Non-pigmented ciliary epithelial cell (primary cell): ENCODE data around the gene PCGF3.
"Not testable (repeated sequence)": the region's sequence is repeated elsewhere in the genome, so short reads cannot be mapped to it uniquely, and the experiment has no call there.

Source experiments
- DNase-seq: peaks from one replicate; pipeline ENCODE4 v3.0.0-alpha.2; 2010; ENCODE audit warnings: low read depth

Gene PCGF3

DNA sequence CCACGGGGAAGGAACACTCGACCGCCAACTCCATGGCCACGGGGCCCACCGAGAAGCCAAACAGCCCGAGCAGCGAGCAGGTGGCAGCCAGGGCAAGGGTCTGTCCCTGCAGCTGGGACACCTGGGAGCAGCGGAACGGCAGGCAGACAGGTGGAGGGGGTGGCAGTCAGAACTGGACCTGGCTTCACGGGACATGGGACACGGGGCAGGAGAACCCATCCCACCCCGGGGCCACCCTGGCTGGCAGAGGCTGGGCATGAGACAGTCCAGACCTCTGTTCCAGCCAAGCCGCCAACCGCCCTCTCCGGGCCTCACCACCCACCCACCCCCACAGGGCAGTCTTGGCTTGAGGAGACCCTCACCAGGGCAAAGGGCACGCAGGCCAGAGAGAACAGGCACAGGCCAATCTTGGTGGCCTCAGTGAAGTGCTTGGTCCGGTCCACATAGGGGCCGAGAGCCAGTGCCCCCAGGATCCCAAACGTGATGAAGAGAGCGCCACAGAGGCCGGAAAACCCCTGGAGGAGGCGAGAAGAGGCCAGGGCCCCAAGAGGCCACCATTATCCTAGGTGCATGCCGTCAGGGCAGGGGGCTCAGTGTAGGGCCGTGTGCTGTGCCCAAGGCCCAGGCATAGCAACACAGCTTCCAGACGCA is 22.3 kb upstream of the PCGF3 start:
- DNase-seq = no peak

DNA sequence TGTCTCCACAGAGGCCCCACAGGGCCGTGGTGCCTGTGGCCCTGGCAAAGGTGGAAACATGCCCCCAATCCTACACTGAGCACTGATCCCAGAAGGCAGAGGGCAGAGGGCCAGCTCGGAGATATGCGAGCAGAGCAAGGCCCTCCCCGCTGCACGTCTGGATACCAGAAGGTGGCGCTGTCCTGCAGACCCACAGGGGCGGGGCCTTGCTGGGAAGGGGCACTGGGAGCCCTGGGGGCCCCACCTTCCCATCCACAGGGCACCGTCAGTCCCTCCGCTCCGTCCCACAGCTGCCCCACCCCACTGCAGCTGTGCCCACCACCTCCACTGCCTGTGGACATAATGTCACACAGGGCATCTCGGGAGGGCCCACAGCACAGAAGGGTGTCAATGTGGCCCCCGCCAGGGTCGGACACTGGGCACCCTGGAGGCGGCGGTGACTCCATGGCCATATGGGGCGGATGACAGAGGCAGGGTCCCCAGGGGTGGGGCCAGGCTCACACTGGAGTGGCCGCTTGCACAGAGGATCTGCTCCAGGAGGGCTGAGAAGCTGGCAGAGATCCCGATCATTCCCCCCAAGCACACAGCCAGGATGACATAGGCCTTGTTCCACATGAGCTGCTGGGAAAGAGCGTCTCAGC is 21.5 kb upstream of the PCGF3 start:
- peak; percentile 11 for DNase-seq

DNA sequence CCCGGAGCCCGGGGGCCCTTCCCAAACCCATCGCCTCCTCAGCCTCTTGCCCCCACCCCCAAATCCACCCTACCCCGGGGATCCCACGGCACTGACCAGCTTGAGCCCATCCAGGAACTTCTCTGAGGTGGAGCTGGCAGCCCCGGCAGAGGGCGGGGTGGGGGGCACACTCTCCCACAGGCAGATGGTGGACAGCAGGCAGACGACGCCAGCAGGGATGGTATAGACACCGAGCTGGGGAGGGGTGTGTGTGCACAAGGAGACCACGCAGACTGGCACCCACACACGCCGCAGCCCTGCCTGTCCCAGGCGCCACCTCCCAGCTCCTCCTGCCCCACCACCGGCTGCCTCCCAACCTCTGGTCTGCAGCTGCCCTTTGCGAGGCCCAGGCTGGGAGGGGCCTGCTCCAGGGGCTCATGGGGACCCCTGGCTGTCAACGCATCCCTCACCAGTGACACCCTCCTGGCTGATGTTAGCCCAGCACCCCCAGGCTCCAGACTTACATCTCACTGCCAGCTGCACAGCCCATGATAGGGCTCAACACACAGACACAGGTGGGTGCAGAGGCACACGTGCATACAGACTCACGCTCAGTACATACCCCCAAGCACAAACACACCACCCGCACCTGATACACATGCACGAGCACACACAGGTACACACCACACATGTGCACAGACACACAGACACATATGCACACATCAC is 20.9 kb upstream of the PCGF3 start:
- no peak for DNase-seq

DNA sequence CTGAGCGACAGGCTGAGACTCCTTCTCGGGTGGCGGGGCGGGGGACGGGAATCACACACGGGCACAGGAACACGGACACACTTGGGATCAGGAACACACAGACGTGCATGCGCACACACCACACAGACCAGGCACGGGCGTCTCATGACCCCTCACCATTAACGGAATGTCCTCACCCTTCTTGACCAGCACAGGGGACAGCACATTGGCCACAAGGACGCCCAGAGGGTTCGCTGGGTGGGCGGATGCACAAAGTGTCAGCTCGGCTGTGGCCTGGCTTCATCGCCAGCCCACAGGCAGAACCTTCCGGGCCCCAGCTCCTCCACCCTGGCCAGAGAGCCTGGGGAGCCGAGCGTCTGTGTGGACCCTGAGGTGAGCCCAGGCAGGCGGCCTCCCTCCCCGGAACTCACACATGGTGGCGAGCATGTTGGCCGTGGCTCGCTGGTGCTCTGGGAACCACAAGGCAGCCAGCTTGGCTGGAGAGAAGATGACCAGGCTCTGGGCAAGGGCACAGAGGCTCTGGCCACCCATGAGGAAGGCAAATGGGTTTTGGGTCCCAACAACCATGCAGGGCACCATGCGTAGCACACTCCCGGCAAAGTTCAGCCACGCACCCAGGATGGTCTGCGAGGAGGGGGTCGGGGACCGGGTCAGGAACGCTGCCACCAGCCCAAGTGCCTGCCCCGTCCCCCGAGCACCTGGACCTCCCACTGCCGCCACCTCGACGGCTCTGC is 19.8 kb upstream of the PCGF3 start:
- DNase-seq = no peak

DNA sequence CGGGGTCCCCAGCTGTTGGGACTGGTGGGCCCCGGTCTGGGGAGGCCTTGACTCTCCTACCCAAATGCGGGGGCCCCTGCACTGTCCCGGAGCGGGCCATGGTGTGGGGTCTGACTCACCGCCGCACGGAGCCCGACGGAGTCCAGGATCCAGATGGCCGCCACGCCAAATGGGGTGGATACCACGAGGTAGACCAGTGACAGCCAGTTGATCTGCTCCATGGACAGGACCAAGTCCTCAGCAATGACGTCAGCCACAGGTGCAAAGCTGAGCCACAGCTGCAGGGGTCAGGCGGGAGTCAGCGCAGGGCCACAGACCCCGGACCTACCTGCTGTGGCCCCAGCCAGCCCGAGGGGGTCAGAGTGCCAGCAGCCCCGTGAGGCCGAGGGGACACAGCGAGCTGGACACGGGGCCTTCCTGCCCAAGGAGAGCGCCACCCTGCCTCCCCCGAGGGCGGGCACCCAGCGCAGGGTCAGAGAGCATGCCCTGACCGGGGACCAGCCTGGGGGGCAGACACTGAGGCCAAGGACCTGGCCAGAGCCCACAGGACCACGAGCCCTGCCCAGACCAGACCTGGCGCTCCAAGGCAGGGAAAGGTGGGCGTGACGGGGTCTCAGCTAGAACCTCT is 19.1 kb upstream of the PCGF3 start:
- DNase-seq = no peak

DNA sequence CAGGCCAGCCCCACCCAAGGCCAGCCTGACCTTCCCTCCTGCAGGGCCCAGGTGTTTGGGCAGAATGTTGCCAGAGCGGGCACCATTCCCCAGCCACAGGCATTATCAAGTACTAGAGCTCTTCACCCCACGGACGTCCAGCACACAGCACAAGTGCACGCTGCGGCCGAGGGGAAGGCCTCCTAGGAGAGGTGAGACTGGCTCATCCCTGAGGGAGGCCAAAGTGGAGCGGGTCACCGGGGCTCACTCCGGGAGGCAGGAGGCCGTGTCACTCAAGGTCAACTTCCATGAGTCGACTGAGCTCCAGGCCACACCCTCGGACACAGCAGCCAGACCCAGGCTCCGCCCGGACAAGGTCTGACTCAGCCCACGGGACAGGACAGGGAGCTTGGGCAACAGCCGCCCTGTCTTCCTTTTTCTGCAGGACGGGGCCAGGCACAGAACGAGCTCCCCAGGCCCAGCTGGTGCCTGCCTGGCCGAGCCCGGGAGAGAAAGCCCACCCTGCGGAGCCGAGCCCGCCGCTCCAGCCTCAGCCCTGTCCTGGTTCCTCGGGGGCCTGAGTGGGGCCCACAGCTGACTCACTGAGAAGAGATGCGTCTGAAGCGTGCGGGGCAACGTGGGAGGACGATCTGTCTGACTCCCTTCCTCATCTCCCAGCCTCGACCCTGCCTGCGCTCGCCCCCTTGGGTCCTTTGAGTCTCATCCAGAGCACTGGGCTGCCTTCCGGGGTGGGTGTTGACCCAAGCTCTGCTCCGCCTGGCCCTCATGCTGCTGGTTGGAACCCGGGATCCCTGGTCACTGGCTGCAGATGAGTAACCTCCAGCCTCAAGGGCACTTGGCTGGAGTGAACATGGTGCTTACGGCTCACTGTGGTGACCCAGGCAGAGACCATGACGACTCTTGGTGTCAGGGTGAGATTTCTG is 18.3 kb upstream of the PCGF3 start:
- peak; percentile 60 for DNase-seq

DNA sequence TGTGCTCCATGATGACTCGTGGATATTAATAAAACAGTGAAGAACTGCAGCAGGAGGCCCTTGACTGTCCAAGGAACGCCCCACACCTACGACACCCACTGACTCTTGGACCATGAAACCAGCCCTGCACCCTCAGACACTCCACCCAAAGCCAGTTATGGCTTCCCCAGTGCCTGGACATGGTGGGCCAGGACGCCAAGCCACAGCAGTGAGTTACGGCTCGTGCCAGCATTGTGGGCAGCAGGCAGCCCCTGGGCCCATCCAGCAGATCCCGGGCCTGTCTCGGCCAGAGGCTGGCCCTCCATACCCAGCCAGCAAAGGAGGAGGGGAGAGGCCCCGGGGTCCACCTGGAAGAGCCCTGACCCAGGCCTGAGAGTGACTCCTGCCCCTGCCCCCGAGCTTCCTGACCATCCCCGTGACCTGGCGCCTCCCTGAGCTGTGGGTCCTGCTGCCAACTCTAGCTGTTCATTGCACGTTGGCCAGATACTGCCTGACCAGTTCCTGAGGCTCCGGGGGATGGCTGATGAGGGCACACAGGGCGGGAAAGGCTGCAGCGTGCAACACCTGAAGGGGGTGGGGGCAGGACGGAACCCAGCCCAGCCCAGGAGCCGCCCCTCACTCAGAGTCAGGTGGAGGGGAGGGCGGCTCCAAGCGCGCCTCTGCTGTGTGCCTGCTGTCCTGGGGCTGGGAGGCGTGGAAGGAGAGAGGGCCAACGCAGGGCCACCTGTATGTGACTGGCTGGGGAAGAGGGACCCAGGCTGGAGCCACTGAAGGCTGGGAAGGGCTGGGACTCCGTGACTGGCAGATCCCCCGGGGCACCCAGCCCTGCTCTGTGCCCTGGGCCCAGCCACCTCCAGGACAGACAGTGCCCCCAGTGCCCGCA is 17.4 kb upstream of the PCGF3 start:
- no peak for DNase-seq

DNA sequence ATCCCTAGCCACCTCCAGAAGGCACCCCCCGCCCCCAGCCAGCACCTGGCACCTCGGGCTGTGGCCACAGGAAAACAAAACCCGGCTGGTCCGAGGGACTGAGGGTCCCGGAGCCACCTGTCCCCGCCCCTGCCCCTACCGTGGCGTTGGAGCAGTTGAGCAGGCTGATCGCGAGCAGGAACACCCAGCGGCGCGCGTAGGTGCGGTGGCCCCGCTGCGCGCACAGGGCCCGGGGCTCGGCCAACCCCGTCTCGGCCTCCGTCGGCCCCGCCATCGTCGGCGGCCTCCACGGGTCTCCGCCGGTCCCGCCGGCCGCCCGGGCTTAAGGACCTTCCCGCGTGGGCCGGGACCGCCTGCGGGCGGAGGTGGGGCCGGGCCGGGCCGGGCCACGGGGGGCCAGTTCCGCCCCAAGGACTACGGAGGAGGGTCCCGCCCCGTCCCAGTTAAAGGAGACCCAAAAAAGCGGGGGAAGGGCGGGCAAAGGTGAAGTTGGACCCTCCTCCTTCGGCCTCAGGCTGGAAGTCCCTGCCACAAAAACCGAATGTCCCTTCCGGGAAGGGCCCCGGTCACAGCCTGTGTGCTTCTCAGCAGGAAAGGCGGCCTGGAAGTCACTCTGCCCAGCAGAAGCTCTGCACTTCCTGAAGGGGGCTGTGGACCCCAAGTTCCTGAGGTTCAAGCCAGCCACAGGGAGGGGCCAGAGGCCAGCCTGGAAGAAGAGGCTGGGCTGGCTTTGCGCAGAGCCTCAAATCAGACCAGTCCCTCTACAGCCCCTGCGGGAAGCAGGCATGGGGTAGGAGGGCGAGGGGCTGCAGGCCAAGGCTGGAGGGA is 16.6 kb upstream of the PCGF3 start, which contains the start of gene SLC49A3:
SLC49A3 (minus strand) TSS at position 298 of the 828 bp plus-strand sequence; CDS start at position 274, 24 bp downstream.
- DNase-seq = no peak

DNA sequence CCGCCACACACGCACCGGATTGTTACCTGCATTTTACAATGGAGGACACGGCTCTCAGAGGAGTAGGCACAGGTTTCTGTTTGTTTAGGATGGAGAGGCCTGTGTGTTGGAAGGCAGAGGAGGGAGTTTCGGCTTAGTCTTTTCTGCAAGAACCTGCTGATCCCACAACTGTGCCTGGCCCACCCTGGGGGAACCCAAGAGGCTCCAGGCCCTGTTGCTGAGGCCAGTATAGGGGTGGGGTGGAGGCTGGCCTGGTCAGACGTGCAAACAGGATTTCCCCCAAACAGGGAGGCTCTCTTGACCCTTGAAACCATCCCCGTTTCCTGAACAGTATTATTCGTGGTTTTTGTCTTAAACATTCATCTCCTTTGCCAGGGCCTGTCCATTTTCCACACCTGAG is 15.9 kb upstream of the PCGF3 start:
- no peak for DNase-seq

DNA sequence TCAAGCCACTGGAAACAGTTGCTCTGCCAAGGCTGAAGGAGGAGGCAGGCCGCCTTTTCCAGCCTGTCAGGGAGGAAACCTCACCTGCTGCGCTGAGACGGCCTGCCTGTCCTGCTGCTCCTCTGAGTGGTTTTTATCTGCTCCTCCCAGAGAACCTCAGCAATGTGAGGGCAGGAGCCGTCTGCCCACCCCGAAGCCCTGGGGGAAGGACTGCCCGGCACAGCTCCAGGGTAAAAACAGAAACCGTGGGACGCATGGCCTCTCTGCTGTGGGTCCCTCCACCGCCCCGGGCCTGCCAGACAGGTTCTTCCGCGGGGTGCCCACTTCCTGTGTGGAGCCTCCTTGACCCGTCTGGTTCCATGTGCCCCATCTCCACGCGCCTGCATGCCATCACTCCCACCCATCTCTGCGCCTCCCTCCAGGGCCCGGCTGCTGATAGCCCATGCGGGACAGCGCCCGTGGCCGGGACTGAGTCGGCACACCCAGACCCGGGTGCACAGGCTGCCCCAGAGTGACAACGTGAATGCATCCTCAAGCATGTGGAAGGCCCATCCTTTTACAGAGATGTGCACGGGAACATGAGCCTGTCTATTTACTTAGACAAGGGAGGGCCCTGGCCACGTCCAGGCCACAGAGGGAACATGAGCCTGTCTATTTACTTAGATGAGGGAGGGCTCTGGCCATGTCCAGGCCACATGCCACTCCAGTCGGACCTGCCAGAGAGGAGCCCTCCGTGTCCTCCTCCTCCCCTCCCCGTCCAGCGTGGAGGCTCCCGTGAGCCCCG is 12.7 kb upstream of the PCGF3 start:
- no peak for DNase-seq

DNA sequence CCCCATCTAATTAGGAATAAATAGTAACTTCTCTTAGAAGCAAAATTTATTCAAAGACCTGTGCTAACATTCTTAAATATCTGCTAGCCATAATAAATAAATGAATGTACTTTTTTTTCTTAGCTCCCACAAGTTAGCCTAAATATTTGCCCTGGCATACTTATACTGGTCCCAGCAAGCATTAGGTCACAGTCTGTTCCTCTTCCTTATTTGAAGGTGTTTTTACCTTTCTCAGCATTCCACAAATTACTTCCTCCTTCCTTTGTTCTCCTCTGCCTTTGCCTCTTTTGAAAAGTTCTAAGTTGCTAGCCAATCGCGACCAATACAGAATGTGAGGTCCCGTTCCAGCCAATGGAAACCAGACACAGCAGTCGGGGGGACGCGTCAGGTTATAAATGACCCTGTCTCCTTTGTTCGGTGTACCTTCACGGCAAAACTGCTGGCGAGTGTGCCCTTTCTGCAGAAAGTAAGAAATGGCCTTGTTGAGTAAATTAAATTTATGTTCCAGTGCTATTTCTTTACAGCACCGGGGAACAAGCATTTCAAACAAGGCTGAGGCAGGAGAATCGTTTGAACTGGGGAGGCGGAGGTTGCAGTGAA is 11.2 kb upstream of the PCGF3 start:
- not testable (repeated sequence) for DNase-seq

DNA sequence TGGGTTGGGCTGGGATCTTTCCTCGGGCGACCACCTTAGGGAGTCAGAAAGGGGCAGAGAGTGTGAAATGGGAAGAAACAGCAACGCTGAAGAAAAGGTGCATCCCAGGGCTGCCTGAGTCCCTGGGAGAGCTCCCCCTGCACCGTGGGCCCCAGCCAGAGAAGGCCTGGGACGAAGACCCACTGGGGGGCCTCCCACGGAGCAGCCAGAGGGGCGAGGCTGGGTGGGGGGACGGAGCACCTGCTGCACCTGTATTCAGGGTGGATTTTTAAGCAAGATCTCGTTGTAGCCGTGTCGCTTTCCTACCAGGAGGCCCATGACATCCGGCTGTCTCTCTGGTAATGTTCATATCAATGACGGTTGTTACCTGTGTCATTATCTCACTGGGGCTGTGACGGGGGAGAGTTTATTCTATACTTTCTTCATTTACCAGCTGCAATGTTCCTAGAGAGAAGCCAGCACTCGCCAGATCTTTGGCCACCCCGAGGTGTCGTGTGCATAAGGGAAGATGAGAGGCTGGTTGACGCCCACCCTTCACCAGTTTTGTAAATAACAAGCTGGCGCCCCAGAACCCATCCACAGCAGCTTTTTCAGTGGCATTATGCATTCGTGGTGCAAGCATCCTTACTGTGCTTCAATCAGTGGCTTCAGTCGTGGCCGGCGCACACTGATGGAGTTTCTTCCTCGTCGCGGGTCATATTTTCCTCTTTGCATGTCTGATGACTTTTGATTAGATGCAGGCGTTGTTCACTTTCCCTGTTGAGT is 5.6 kb upstream of the PCGF3 start:
- no peak for DNase-seq

DNA sequence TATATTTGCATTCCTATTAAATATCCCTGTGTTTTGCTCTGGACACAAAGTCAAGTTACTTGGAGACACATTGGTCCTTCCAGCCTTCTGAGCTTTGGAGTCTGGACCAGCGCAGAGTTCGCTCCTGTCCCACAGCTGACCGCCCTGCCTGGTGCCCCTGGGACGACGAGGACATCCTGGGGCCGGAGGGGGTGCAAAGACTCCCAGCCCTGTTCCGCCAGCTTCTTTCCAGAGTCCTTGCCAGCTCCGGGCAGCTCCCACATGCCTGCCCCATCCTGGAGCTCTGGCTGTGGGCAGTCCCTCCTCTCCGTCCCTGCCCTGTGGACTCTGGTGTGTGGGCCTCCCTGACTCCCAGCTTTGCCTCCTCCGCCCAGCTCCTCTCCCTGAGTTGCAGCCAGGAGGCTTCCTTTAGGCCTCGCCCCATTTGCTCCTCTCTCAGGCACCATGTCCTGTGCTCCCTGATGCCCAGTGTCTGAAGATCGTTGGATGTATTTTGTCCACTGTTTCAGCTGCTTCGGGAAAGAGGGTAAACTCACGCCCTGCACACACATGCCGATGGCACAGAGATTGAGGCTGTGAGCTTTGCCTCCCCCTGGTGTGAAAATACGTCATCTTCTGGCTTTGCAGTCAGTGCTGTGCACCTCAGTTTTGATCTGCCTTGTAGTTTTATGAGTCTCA is 4.9 kb upstream of the PCGF3 start:
- DNase-seq = no peak

DNA sequence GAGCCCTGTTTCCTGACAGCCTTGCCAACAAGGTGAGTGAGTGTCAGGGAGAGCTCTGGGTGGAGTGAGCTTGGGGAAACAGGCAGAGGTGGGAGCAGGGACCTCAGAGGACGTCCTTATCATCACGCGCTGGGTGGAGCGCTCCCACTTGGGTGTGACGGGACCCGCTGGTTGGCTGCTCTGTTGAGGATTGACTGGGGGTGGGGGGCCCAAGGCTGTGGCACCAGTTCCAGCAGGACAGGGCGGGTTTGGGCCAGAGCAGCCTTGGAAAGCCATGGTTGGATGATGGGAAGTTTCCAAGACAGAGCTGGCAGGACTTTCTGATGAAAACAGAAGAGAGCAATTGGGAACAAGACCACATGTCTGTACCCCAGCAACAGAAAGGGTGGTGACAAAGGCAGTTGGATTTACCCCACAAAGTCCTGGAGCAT is 3.0 kb upstream of the PCGF3 start:
- no peak for DNase-seq

DNA sequence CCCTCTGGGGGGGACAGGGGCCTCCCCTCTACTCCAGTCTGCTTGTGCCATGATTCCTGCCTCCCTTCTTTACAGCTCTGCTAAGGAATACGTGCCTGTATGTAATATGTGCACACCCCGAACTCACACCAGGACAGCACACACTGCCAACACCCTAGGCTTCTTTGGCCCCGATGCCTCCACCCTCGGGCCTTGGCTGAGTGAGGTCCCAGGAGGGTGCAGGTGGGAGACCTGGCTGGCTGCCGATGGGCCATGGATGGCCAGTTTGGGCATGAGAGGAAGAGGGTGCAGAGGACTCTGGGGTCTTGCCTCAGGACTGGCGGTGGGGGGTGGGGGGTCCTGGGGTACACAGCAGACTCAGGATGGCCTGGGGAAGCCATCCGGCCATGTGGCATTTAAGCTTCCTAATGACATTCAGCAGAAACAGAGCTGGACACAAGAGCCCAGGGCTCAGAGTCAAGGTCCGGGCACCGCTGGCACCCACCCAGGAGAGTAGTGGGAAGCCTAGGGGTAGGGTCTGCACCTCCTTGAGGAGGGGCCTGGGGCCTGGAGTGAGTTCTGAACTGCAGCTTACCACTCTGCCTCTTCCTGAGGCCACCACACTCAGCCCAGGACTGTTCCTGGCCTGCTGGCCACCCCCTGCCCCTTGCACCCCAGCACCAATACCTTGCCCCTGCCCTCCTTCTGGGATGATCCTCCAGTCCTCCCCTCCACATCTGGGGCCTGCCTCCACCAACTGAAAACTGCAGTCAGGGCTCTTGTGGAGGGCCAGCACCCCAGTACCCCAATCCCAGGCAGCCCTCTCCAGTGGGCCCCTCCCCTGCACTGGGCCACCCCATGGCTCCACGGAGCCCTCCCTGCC is 2.1 kb upstream of the PCGF3 start:
- DNase-seq = no peak
